Measurements from ENCODE around the gene BCKDHB. TPM values are rescaled to one million over a fixed set of nuclear protein-coding genes. Genes with fewer than 3 reads are reported as not detected.

BCKDHB gene
- total RNA-seq, 3 donors from 2014 or later (not counting 1 experiment from before 2014, with no cell fraction given), result 11.1 to 13.7 (median 12.8) TPM

DNA sequence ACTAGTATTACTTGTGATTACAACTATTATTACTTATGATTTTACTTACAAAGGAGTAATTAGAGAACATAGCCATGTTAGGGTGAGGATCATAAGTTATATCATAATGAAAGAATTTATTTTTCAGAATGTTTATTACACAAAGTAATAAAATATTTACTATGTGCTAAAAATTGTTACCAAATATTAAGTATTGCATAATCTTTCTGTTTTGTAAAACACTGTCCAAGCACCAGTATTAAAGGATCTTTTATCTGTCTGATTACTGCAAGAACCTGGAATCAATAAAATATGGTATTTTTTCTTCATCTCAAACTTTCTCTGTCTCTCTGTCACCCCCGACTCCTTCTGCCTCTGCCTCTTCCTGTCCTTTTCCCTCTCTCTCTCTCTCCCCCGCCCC lies 250.1 kb downstream of the BCKDHB start:
- Mint-ChIP-seq H3K27me3 (ENCODE audit: low read depth in 2 of 2) (no peaks in the 10 kb centered on the region), H3K27ac (no peak overlapping the region), H3K36me3 (no peaks in the 10 kb centered on the region), H3K9me3 (no peaks in the 10 kb centered on the region), H3K4me1 (no peaks in the 10 kb centered on the region), H3K4me3 (no peak overlapping the region)
- TF ChIP-seq, protein P1, sequence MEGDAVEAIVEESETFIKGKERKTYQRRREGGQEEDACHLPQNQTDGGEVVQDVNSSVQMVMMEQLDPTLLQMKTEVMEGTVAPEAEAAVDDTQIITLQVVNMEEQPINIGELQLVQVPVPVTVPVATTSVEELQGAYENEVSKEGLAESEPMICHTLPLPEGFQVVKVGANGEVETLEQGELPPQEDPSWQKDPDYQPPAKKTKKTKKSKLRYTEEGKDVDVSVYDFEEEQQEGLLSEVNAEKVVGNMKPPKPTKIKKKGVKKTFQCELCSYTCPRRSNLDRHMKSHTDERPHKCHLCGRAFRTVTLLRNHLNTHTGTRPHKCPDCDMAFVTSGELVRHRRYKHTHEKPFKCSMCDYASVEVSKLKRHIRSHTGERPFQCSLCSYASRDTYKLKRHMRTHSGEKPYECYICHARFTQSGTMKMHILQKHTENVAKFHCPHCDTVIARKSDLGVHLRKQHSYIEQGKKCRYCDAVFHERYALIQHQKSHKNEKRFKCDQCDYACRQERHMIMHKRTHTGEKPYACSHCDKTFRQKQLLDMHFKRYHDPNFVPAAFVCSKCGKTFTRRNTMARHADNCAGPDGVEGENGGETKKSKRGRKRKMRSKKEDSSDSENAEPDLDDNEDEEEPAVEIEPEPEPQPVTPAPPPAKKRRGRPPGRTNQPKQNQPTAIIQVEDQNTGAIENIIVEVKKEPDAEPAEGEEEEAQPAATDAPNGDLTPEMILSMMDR (IDR thresholded peaks at IDR 0.05), result no peak
- Histone ChIP-seq H3K27me3 (ENCODE audit: control insufficient read depth, insufficient read depth, low read length) (no peaks in the 10 kb centered on the region), H3K9me3 (ENCODE audit: control insufficient read depth, insufficient read depth, low read length) (no peaks in the 10 kb centered on the region), H3K4me3 (ENCODE audit: low read length) (no peak overlapping the region), H3K4me1 (ENCODE audit: control insufficient read depth, insufficient read depth, low read length) (no peaks in the 10 kb centered on the region), H3K27ac (ENCODE audit: low read length) (no peak overlapping the region), H3K36me3 (ENCODE audit: control insufficient read depth, insufficient read depth, low read length) (no peaks in the 10 kb centered on the region)
- no CpG with 5 or more reads among the region's 2 CpGs for WGBS (ENCODE audit: insufficient coverage)
- intact Hi-C loops (cut with micrococcal nuclease), result no loop called here
- no peak for DNase-seq
- ATAC-seq, result no peak

GRCh38 chr6:80357081-80357480 lies 250.6 kb downstream of the BCKDHB start:
- DNase-seq (no peak), ATAC-seq (no peak)
- H3K4me3 Mint-ChIP-seq, result no peak overlapping the region
- Histone ChIP-seq H3K27me3 (ENCODE audit: control insufficient read depth, insufficient read depth, low read length) (no peaks in the 10 kb centered on the region), H3K36me3 (ENCODE audit: control insufficient read depth, insufficient read depth, low read length) (no peaks in the 10 kb centered on the region), H3K27ac (ENCODE audit: low read length) (no peak overlapping the region), H3K9me3 (ENCODE audit: control insufficient read depth, insufficient read depth, low read length) (no peaks in the 10 kb centered on the region), H3K4me3 (ENCODE audit: low read length) (no peak overlapping the region), H3K4me1 (ENCODE audit: control insufficient read depth, insufficient read depth, low read length) (no peaks in the 10 kb centered on the region)
- no peaks in the 10 kb centered on the region for H3K36me3 Mint-ChIP-seq
- no peak overlapping the region for H3K27ac Mint-ChIP-seq
- no peaks in the 10 kb centered on the region for H3K9me3 Mint-ChIP-seq
- H3K4me1 Mint-ChIP-seq, result no peaks in the 10 kb centered on the region
- no peaks in the 10 kb centered on the region for H3K27me3 Mint-ChIP-seq (ENCODE audit: low read depth in 2 of 2)
- TF ChIP-seq, protein P1 (IDR thresholded peaks at IDR 0.05), result no peak
- WGBS (ENCODE audit: insufficient coverage), result 95% methylated on average over 2 of the region's 2 CpGs
- intact Hi-C loops (cut with micrococcal nuclease), result no loop called here

DNA sequence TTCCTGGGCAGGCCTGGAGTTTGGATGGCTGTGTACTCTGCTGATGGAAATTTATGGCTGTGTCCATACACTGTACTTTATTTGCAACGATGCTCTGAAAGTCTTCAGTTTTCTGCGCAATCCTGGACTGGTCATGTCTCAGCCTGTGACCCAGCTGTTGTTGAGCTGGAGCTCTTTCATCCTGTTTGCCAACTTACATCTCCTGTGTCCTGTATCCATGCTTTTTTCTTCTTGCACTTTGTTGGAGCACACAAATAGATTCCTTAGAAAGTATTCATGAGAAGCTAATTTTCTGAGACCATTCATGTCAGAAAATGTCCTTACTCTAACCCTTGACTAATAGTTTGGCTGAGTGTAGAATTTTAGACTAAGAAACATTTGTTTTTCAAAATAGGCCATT lies 251.2 kb downstream of the BCKDHB start:
- Histone ChIP-seq H3K9me3 (ENCODE audit: control insufficient read depth, insufficient read depth, low read length) (no peaks in the 10 kb centered on the region), H3K4me3 (ENCODE audit: low read length) (no peak overlapping the region), H3K4me1 (ENCODE audit: control insufficient read depth, insufficient read depth, low read length) (no peaks in the 10 kb centered on the region), H3K27ac (ENCODE audit: low read length) (no peak overlapping the region), H3K27me3 (ENCODE audit: control insufficient read depth, insufficient read depth, low read length) (no peaks in the 10 kb centered on the region), H3K36me3 (ENCODE audit: control insufficient read depth, insufficient read depth, low read length) (no peaks in the 10 kb centered on the region)
- no peak overlapping the region for H3K4me3 Mint-ChIP-seq
- no peaks in the 10 kb centered on the region for H3K36me3 Mint-ChIP-seq
- intact Hi-C loops (cut with micrococcal nuclease), result no loop called here
- no peaks in the 10 kb centered on the region for H3K9me3 Mint-ChIP-seq
- WGBS (ENCODE audit: insufficient coverage), result 100% methylated on average over 2 of the region's 2 CpGs
- no peak overlapping the region for H3K27ac Mint-ChIP-seq
- TF ChIP-seq, protein P1 (IDR thresholded peaks at IDR 0.05), result no peak
- no peaks in the 10 kb centered on the region for H3K27me3 Mint-ChIP-seq (ENCODE audit: low read depth in 2 of 2)
- no peak for DNase-seq
- ATAC-seq, result no peak
- no peaks in the 10 kb centered on the region for H3K4me1 Mint-ChIP-seq

DNA sequence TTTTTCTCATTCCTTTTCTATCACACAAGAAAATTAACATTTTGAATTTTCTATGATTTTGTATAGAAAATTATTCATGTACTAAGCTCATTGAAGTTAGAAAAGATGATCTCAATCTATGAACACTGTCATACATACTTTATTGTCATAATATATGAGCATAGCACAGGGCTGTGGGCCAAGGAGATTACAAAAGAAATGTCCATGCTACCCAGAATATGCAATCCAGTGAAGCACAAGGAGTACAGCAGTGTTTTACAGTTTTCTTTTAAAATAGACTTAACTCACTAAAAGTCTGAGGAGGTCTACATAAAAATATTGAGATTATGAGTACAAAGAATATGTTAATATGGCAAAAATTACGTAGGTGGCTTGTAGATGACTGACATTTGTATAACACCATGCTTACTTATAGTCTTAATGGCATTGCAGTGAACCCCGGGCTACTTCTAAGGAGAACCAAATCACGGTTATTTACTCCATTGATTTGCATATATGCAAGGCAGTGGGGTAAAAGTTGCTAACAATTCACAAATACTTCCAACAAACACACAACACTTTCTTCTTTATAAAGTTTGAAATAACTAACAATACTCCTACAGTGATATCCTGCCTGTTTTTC lies 257.1 kb downstream of the BCKDHB start:
- Mint-ChIP-seq H3K36me3 (no peaks in the 10 kb centered on the region), H3K27ac (no peak overlapping the region), H3K4me3 (no peak overlapping the region), H3K27me3 (ENCODE audit: low read depth in 2 of 2) (no peaks in the 10 kb centered on the region), H3K4me1 (peaks cover 0 to 4% of the 10 kb centered on the region in 2 donors), H3K9me3 (no peaks in the 10 kb centered on the region)
- H3K36me3 ChIP-seq (ENCODE audit: control insufficient read depth, insufficient read depth, low read length), result no peaks in the 10 kb centered on the region
- no peaks in the 10 kb centered on the region for H3K9me3 ChIP-seq (ENCODE audit: control insufficient read depth, insufficient read depth, low read length)
- TF ChIP-seq, protein P1 (IDR thresholded peaks at IDR 0.05), result no peak
- no peaks in the 10 kb centered on the region for H3K27me3 ChIP-seq (ENCODE audit: control insufficient read depth, insufficient read depth, low read length)
- no peaks in the 10 kb centered on the region for H3K4me1 ChIP-seq (ENCODE audit: control insufficient read depth, insufficient read depth, low read length)
- WGBS (ENCODE audit: insufficient coverage), result 100% methylated on average over 2 of the region's 3 CpGs
- DNase-seq (no peak), ATAC-seq (no peak)
- no peak overlapping the region for H3K4me3 ChIP-seq (ENCODE audit: low read length)
- H3K27ac ChIP-seq (ENCODE audit: low read length), result no peak overlapping the region
- intact Hi-C loops (cut with micrococcal nuclease), result no loop called here
